GM19351 (cell line): ENCODE results near the gene RNLS.
"Not testable (repeated sequence)": the region's sequence is repeated elsewhere in the genome, so short reads cannot be mapped to it uniquely, and the experiment has no call there.

Source experiments
- ATAC-seq: cut with Tn5 transposase; IDR thresholded peaks from one replicate; pipeline ENCODE4 v1.9.1; 2021; ENCODE audit warnings: mild to moderate bottlenecking, moderate library complexity; ENCODE audit not compliant: unreplicated experiment

RNLS gene

DNA sequence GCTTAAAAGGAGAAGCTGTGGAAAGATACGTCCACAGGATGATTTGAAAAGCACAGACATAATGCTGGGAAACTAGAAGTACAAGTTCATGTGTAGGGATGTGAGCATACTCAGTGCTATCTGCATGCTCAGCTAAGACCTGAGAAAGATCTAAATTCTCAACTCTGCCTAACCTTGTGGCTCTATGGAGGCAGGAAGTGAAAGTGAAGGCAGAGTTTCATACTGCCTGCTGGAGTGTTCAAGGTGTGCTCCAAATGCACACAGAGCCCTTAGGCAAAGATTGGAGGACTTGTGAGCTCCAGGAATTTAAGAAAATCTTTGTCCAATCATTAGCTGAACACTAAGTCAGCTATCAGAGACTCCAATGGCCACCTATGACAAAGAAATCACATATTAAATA, 190.9 kb downstream of the RNLS start:
- ATAC-seq = peak; percentile 94

- ATAC-seq = no peak
Observed at GRCh38 chr10:88390041-88390440, 193.1 kb downstream of the RNLS start.

DNA sequence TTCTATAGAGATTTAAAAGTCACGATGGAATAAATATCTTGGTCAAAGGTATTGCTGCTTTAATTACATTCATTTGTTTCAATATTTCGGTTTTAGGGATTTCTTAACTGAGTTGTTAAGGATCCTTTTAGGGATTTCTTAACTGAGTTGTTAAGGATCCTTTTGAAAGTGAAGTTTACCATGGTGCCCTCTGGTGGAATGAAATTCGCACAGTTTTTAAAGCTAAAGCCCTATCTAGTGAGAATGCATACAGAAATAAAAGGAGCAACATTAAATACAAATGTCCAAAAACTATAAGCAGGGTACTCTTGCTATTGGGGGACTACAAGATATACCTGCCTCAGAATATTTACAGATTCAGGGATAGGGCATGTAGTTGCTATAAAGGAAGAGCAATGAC, 193.7 kb downstream of the RNLS start:
- ATAC-seq = no peak

- no peak for ATAC-seq
Observed at GRCh38 chr10:88388324-88388723, 194.8 kb downstream of the RNLS start.

DNA sequence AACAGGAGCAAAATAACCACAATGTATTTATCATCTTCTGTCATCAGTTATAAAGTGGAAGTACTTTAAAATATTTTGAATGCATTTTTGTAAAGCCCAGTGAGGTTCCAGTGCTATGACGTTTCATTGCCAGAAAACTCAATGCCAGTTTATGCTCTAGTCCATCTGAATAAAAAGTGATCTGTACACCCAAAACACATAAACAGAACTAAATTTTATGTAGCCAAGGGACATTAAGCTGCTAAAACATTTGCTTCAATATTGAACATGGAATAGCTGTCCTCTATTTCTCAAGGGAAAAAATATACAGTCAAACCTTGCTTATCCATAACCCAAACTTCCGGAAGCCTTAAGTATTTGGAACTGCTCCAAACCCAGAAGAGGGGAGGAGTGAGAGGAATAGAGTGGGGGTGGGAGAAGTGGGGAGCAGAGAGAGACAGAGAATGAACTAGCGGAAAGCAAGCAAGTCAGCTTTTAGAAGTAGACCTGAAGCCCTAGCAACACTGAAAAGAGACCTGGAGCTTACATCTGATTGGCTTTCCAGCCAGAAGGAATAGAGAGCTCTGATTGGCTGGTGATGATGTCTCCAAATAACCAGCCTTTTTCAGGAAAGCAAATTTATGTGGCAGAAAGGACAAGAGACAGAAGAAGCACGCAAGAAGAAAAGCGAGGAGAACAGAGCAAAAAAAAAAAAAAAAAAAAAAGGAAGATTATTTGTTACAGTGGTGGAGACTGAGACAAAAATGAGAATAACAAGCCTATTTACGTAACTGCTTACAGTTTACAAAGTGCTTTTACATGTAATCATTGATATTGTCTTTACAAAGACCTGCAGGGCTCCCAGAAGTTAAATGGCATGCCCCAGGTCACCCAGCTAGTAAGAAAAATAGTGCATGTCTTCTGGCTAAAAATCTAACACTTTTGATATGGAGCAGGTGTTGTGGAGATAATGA, 196.0 kb downstream of the RNLS start:
- peak; percentile 37 for ATAC-seq

DNA sequence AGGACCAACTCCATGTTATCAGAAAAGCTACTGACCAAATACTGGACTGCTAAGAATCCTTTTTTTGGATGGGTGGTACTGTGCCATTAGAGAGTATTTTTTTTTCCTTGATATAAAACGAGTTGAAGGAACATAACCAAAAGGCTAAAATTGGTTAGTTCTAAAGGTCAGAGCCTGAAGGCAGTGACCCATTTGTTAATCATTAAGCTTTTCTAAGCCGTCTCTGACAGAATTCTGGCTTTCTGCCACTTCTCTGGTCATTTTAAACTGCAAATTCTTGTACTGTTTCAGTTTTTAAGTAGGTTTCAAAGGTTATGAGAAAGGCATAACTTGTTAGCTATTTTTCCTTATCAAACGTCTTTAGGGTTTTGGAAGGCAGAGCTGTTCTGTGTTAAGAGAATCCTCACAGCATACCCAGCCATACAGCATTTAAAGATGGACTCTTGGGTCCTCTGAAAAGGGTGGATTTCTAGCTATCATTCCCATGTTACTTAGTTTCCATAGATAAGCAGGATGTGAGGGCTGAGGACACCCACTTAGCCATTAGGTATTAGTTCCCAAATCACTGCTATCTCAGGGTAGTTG, 196.8 kb downstream of the RNLS start:
- ATAC-seq = peak; percentile 37

DNA sequence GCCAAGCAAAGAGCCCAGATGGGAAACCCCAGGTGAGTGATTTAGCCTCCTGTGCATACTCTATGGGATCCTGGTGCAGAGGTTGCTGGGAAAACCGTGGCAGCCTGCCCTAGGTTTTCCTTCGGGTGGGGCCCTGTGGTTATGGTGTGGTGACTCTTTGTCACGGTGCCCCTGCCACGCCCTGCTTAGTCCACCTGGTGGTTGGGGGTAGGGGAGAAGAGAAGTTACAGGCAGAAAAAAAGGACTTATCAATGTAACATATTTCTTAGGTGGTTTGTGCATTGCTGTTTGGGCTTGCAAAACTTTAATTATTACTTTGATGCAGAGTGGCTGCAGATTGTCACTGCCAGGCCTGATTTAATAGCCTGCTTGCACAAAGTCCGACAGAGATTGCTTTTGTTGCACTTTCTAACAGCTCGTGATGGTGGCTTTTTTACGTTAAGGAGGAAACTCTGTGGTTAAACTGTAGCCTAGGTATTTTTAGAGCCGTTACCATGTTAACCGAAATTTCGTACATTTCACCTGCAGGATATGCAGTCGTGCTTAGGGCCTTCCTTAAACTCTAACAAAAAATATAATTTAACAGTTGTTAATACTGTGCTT, 197.4 kb downstream of the RNLS start:
- ATAC-seq = peak; percentile 65

DNA sequence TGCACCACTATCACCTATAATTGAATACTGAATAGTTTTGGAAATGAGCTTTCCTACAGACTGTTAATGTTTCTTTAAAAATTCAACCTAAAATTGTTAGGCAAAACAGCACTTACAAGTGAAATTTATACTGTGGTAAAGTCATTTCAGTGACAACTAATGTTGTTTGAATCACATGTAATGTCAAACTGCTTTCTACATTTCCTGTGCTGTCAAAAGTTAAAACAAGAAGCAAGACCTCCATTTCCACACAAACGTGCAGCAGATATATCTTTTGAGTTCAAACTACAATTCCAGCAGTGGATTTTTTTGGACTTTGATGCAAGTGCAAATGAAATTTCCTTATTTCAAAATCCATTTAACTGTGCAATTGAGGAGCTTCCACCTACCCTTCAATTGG, 199.8 kb downstream of the RNLS start:
- ATAC-seq = no peak

GRCh38 chr10:88382699-88383098, 200.4 kb downstream of the RNLS start:
- no peak for ATAC-seq

DNA sequence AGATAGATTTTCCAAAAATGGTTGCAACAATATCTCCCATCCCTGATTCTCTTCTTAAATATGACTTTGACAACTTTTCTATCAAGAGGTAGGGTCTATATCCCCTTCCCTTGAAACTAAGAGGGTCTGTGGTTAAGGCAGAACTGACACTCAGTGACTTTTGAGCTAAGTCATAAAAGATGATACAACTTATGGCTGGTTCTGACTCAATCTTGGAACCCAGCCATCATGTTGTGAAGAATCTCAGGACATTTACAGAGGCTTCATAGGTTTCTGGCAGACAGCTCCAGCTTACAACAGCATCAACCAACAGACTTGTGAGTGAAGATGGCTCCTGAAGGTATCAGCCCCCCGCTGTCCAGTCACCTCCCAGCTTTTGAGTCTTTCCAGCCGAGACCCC, 203.5 kb downstream of the RNLS start:
- ATAC-seq = no peak

- ATAC-seq = no peak
Observed at GRCh38 chr10:88377510-88377909, 205.6 kb downstream of the RNLS start.

DNA sequence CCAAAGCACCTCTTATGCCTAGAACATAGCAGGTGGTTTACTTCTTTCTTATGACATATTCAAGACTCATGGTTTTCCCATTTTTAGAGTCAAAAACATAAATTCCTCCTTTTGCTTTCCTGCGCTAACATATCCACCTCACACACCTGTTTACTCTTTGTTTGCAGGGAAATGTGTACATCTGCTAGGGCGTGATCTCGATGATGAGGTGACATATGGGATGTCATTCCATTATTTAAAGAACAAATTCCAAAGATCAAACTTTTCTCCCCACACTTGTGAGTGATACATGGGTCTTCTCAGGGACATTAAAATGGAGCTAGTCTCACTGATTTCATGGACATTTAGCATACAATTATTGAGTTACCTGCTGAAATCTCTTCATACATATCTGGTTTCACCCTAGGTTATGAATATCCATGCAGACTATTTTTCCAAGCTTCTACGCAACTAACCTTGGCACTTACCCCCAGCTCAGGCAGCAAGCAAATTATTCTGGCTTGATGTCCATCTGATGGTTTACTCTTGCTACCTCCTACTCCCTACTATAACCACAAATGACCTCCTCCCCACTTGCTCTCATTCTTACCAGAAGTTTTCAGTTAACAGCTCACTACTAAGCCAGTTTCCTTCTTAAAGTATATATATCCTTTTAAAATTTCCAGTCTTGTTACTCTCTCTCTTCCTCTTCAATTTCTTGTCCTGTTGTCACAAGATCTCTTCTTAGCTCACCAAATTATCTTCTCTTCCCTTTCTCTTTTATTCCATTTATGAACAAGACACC, 208.5 kb downstream of the RNLS start:
- no peak for ATAC-seq

- no peak for ATAC-seq
Observed at GRCh38 chr10:88372881-88373592, 210.1 kb downstream of the RNLS start.

DNA sequence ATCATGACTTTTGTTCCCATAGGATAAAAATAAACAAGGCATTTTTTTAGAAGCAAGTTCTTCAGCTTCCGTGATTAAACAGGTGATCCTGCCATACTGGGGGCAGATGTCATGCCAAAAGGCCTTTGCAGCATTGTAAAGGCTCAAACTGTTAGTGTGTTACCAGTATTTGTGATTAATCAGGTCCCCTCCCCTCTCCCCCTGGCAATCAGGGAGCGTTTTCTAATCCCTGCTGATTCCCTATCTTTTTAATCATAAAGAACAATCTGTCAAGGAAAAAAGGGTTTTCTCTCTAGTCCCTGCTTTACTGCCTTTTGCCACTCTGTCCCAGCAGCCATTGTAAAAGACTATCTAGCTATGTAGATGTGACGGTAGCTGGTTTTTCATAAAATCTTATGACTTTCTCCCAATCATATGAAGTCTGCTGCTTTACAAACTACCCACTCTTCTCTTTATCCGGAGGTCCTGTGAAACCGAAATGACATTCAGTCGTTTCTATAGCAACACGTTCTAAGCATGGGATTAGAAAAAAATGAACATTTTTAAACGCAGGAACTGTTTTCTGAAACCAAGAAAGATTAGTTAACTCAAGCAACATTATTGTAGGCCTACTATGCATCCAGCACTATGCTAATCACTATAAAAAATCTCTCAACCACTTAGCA, 210.9 kb downstream of the RNLS start:
- ATAC-seq = no peak

DNA sequence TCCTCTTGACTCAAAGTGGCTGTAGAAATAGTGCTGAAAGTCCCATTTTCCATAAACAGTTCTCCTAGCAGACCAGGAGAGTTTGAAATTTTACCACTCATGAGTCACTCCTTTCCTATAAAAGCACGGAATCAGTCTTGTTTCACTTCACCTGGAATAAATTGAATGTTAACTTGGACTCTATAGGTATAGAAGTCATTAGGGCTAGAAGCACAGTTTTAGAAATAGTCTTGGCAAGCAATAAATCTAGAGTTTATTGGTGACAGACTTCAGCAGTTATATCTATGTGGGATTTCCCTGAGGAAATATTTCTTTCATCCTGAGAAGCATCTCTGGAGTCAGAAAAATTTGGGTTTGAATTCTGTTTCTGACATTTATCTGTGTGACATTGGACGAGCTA, 212.4 kb downstream of the RNLS start:
- ATAC-seq = no peak

- no peak for ATAC-seq
Observed at GRCh38 chr10:88366772-88367171, 216.3 kb downstream of the RNLS start.

DNA sequence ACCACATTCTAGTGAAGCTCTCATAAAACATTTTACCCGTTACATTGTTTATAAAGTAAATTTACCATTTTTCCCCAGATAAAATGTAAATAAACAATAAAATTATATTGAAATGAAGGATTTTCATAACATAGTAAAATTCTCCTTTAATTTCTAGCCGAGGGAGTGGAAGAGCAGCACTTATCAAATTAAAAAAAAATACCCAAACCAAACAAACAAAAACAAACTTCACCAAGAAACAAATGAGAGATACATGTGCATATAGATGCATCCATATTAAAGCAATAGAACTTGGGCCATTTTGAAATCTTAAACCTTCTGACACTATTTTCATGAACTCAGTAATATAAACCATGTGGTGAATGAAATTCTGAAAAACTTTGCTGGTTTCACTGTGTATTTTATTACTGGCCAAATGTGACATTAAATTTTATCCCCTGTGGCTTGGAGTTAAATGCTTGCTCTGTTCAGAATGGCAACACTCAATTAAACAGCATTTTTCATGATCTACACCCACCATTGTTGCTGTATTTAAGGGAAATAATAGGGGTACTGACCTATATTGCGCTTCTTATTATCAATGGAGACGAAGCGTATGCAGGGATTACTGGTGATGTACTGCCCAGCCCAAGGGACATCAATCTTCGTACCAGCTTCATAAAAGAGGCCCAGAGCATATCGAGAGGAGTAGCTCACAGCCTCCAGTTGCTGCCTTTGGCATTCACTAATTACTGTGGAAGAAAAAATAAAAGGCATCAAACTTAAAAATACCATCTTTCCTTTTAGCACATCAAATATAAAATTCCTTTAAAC, 220.9 kb downstream of the RNLS start:
- no peak for ATAC-seq

DNA sequence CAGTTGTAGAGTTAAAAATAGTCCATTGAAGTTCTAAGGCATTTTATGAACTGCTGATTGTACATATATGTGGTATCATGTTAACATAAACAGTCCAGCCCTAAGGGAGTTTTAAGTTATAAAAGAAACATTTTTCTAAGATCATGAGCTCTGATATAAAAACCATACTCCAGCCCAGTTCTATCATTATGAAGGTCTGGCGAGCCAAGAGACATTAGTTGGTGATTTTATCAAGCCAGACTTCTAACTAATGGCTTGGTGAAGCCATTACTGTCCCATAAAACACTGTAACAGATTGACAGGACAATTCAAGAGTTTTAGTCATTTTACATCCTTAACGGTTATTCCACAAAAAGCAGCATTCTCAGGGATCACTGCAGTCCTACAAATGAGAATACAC, 221.6 kb downstream of the RNLS start:
- ATAC-seq = no peak

DNA sequence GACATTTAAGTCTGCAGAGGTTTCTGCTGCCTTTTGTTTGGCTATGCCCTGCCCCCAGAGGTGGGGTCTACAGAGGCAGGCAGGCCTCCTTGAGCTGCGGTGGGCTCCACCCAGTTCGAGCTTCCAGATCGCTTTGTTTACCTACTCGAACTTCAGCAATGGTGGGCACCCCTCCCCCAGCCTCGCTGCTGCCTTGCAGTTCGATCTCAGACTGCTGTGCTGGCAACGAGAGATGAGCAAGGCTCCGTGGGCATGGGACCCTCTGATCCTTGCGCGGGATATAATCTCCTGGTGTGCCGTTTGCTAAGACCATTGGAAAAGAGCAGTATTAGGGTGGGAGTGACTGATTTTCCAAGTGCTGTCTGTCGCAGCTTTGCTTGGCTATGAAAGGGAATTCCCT, 227.4 kb downstream of the RNLS start:
- not testable (repeated sequence) for ATAC-seq
